ENCODE results near the gene ANKRD60.

The ANKRD60 gene

DNA sequence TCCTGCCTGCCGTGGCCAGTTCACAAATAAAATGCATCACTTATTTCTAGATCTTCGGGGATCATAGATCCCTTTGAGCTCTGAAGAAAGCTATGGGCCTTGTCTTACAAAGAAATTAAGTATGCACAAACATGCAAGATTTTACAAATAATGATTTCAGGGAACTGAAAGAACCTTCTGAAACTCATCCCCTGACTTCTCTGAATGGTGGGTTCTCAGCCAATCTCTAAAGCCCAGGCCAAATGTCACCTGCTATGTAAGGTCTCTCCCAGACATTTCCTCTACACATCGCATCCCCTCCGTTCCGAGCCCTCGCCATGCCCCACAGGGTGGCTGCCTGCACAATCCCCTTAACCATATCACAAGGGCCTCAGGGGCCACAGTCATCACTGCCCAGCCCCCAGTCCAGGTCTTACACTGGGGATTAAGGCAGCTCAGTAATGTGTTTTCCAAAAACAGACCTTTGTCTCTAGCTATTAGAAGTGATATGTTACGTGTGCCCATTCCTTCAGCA is 16.1 kb upstream of the ANKRD60 start:
- DNase-seq (ENCODE audit: low read depth, low spot score), result no peak

DNA sequence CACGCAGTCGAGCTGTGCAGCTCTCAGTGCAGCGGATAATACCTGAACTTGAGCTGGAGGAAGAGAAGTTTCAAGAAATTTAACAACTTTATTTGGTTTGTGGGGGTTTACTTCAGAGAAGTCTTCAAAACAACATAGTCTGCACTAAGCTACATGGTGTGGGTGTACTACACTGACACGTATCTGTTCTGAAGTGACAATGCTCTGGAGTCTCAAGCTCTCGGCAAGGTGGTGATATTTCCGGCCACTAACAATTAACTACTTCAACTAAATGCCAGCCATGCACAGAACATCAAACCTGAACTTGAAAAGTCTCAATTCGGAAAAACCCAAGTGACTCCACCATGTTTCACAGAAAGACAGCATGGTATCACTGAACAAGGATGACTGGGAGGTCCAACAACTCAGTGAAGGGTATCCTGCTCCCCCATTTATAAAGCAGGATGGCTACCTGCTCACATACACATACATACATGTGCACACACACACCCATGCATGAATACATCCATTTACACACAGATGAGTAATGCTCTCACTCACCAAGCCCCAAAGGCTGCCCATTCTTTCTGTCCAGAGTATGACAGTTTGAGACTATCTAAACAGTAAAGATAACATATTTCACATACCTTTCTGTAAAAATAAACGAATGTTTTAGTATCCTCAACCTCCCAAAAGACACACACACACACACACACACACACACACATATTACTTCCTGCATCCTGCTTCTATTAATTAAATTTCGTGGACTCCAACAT is 15.4 kb upstream of the ANKRD60 start:
- DNase-seq (ENCODE audit: low read depth, low spot score), result no peak

DNA sequence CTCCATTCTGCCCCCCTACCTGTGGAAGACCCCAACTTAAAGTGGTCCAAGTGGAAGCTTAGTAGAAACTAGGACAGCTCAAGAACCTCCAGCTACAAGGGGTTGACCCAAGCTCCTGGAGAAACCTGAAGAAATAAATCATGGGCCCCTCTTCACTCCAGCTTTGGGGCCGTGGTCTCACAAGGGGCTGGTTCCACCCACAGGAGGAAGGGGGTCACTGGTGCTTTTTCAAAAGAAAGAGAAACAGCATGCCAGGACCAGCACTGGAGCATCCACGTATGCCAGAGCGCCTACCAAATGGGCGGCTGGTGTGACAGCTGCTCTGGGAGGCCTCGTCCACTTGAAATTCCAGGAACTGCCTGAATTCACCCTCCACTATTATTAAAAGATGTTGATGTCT is 14.4 kb upstream of the ANKRD60 start:
- no peak for DNase-seq (ENCODE audit: low read depth, low spot score)

- no peak for DNase-seq (ENCODE audit: low read depth, low spot score)
Observed at GRCh38 chr20:58241766-58242465, 13.5 kb upstream of the ANKRD60 start.

GRCh38 chr20:58240471-58240870 is 12.0 kb upstream of the ANKRD60 start:
- no peak for DNase-seq (ENCODE audit: low read depth, low spot score)

GRCh38 chr20:58239216-58239615 is 10.8 kb upstream of the ANKRD60 start:
- DNase-seq (ENCODE audit: low read depth, low spot score), result no peak

GRCh38 chr20:58238490-58238889 is 10.0 kb upstream of the ANKRD60 start:
- no peak for DNase-seq (ENCODE audit: low read depth, low spot score)

GRCh38 chr20:58237318-58238132 is 9.1 kb upstream of the ANKRD60 start:
- DNase-seq (ENCODE audit: low read depth, low spot score), result no peak

GRCh38 chr20:58236612-58237317 is 8.3 kb upstream of the ANKRD60 start:
- DNase-seq (ENCODE audit: low read depth, low spot score), result peak; percentile 72

- DNase-seq (ENCODE audit: low read depth, low spot score), result no peak
Observed at GRCh38 chr20:58235010-58235409, 6.6 kb upstream of the ANKRD60 start.

- DNase-seq (ENCODE audit: low read depth, low spot score), result no peak
Observed at GRCh38 chr20:58233881-58234528, 5.6 kb upstream of the ANKRD60 start.

GRCh38 chr20:58233393-58233792 is 4.9 kb upstream of the ANKRD60 start:
- no peak for DNase-seq (ENCODE audit: low read depth, low spot score)

DNA sequence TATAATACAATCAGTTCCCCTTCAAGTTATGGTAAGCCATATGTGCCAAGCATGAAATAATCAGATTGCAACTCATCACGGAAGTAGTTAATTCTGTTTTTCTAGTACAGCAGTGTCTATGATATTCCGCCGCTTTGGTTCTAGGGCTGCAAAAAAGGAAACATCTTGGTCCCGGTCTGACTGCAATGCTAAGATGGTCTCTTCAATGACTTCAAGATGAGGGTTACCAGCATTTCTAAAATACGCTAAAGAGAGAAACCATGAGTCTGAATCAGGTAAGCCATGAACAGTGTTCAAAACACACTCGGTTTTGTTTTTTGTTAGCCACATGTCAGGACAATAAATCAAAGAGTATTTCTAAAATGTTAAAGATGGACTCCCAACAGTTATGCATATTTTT is 3.2 kb upstream of the ANKRD60 start:
- DNase-seq (ENCODE audit: low read depth, low spot score), result no peak

- DNase-seq (ENCODE audit: low read depth, low spot score), result no peak
Observed at GRCh38 chr20:58229198-58229798, 845 bp upstream of the ANKRD60 start.

DNA sequence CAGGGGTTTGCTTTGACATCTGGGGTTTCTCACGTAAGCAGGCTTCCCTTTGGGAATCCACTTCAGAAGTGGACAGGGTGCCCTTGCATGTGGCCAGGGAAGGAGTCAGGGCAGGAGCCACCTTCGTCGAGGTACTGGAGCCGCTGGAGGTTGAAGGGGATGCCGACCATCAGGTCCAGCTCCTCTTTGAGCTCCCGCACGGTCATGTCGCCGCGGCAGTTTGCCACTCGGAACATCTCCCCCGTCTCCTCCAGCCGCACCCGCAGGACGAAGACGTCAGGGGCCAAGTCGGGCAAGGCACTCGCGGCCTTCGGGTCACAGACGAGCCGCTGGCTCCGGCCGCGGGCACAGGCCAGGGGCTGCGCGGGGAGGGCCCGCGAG is 360 bp downstream of the ANKRD60 start:
- no peak for DNase-seq (ENCODE audit: low read depth, low spot score)

GRCh38 chr20:58227391-58228102 is 906 bp downstream of the ANKRD60 start:
- no peak for DNase-seq (ENCODE audit: low read depth, low spot score)

DNA sequence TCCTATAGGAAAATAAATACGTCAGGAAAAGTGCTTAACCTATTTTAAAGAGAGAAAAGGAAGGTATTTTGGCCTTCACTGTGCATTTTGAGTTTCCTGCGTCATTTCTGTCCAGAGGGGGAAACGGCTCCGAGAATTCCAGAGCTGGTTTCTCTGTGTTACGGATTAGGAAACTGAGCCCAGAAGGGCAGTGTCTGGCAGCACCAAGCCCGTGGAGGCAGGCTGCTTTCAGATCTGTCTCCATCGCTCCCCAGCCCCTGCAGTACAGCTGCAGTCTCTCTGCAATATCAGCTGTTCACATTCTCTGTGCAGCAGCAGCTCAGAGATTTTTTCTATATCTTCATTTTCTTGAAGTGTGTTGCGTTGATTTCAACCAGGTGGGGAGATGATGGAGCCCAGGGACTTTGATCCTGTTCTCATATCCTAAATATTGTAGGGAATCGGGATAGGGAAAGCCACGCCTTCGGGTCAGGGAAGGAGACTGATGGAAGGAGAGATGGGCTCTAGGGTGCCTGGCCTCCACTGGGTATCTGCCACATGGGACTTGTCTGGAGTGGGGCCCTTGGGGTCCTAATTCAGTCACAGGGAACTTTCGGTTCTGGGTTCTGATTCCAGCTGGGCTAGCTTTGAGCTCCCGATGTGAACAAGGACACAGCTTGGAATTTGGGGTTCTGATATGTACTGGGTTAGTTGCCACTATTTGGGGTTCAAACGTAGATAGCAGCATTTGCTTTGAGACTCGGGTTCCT is 2.8 kb downstream of the ANKRD60 start:
- DNase-seq (ENCODE audit: low read depth, low spot score), result no peak

DNA sequence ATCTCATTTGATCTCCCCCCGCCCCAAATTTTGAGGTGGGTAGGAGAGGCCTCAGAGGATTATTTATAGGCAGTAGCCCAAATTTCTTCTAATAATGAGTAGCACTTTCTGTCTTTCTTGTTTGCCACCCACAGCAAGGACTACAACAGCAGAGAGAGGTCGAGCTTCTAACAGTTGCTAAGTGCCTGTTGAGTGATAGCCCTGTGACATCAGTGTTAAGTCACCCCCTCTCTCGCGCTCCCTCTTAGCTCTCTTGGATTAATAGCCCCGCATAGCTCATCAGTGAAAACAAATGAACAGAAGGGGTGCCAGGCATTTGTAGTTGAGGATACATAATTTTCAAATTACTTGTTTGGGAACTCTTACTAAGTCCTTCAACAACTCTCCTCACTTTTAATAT is 3.5 kb downstream of the ANKRD60 start:
- DNase-seq (ENCODE audit: low read depth, low spot score), result no peak

GRCh38 chr20:58224097-58224496 is 4.4 kb downstream of the ANKRD60 start:
- DNase-seq (ENCODE audit: low read depth, low spot score), result no peak

All from activated CD4-positive, CD25-positive, alpha-beta regulatory T cell treated with anti-CD3 and anti-CD28 coated beads, Interleukin-2, amount 50 U/mL, for 16 hours (primary cell).